Gastroesophageal sphincter (tissue), 4 donors: ENCODE results near the gene DDIT3. TPM values are rescaled to one million over a fixed set of nuclear protein-coding genes. Genes with fewer than 3 reads are reported as not detected.

ENCODE experiments used
- ATAC-seq: fragments of 150-250 bp; one replicate; pipeline ENCODE4 v1.9.1; 2016; ENCODE audit warnings: mild to moderate bottlenecking, moderate library complexity
- H3K27ac ChIP-seq, 4 donors: fragments of 200-600 bp; sonication (generic) in 3 of 4; 1 replicate in 3 of 4; 2 replicates in 1 of 4; pipeline ENCODE4 v1.5.1; 2016 to 2019
- H3K27me3 ChIP-seq: fragments of 200-600 bp; sonication (generic); one replicate; pipeline ENCODE4 v1.5.1; 2019
- H3K36me3 ChIP-seq, 2 donors: fragments of 200-600 bp; sonication (generic); one replicate each; pipeline ENCODE4 v1.5.1; 2019; ENCODE audit warnings: control low read depth in 1 of 2
- H3K4me1 ChIP-seq, 3 donors: fragments of 200-600 bp; sonication (generic); 1 replicate in 2 of 3; 2 replicates in 1 of 3; pipeline ENCODE4 v1.5.1; 2016 to 2019; ENCODE audit warnings: control low read depth in 2 of 3
- H3K4me3 ChIP-seq, 2 donors: fragments of 200-600 bp; sonication (generic); one replicate each; pipeline ENCODE4 v1.5.1; 2019; ENCODE audit warnings: mild to moderate bottlenecking in 1 of 2, moderate library complexity in 1 of 2
- H3K9me3 ChIP-seq, 3 donors: fragments of 200-600 bp; sonication (generic); one replicate each; pipeline ENCODE4 v1.5.1; 2017 to 2019; ENCODE audit warnings: control low read depth in 2 of 3
- CTCF ChIP-seq, 4 experiments: fragments of 200-600 bp in 2 of 4; fragments of 450-650 bp in 2 of 4; sonication (generic) in 1 of 4; IDR thresholded peaks; one replicate each; pipeline ENCODE4 v1.5.1; 2017 to 2019; ENCODE audit warnings: antibody characterized with exemption in 4 of 4, mild to moderate bottlenecking in 2 of 4, moderate library complexity in 2 of 4
- EP300 ChIP-seq: sonication (generic); formaldehyde crosslinking; IDR thresholded peaks from one replicate; pipeline ENCODE4 v1.6.1; 2017; ENCODE audit warnings: antibody characterized with exemption, mild to moderate bottlenecking
- POLR2A ChIP-seq, 2 donors: fragments of 450-650 bp; IDR thresholded peaks; one replicate each; pipeline ENCODE4 v1.6.1; 2017; ENCODE audit warnings: antibody characterized with exemption in 2 of 2, mild to moderate bottlenecking in 2 of 2, moderate library complexity in 1 of 2
- POLR2AphosphoS5 ChIP-seq: sonication (generic); formaldehyde crosslinking; IDR thresholded peaks from one replicate; pipeline ENCODE4 v1.6.1; 2017; ENCODE audit warnings: antibody characterized with exemption
- WGBS, 2 donors: methylation state at CpG; one replicate each; pipeline ENCODE4 v1.1.5; 2018; ENCODE audit warnings: low coverage in 1 of 2; 5-methylcytosine and 5-hydroxymethylcytosine counted together
- total RNA-seq, 4 donors: library from RNA; depleted of rRNA; stranded (reverse); fragments of >200 nt; gene quantifications; one replicate each; pipeline ENCODE4 v1.1.0, GENCODE V29; 2016

DDIT3 gene
- total RNA-seq, 4 donors from 2014 or later, result 17.7 to 41.2 (median 36.5) TPM

DNA sequence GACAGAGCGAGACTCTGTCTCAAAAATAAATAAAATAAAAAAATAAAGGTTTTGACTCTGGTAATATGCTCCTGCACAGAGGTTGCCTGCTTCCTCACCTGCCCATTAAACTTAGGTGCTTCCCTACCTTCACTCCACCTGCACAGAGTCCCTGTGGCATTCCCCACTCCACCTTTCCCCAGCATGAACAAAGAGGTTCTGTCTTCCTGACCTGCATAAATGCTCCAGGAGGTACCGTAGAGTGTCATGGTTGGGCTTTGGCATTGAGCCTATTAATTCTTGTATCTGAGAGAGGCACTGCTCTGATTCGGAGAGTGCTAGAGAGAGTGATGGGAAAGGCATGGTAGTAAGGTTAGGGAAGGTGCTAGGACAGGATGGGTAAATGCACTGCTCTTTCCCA is 46.9 kb downstream of the DDIT3 start:
- H3K27me3 ChIP-seq, result peaks cover 100% of the 10 kb centered on the region

DNA sequence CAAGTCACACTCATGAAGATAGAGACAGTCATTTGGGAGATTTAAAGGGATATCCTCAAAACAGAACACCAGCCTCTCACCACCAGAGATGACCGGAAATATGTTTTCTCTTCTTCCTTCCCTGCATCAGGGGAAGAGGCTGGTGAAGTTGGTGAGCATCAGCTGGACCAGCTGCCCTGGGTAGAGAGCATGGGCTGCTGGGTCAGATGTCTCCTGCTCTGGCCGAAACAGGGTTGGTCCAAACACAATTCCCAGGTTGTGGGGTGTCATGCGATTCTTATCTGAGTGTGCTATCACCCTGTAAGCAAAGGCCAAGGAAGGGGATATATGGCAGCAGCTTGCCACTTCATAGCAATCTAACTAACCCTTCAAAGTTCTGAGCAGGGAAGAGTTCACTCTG is 47.9 kb downstream of the DDIT3 start:
- H3K9me3 ChIP-seq, result no peaks in the 10 kb centered on the region
- H3K27ac ChIP-seq, result no peak overlapping the region
- H3K4me3 ChIP-seq, result no peak overlapping the region
- WGBS, 2 donors, result 71 to 93% methylated on average over 2 to 3 of the region's 3 CpGs
- peaks cover 0 to 17% (median 7%) of the 10 kb centered on the region in 3 donors for H3K4me1 ChIP-seq
- no peaks in the 10 kb centered on the region for H3K36me3 ChIP-seq
- peaks cover 100% of the 10 kb centered on the region for H3K27me3 ChIP-seq
- ATAC-seq, result no peak
- TF ChIP-seq POLR2A (IDR thresholded peaks at IDR 0.05), result no peak
- no peak for TF ChIP-seq EP300
- TF ChIP-seq CTCF (IDR thresholded peaks at IDR 0.05), result no peak
- no peak for TF ChIP-seq POLR2AphosphoS5

More for the DNA sequence above, 46.9 kb downstream of the DDIT3 start:
- H3K9me3 ChIP-seq, result no peaks in the 10 kb centered on the region
- no peak overlapping the region for H3K4me3 ChIP-seq
- ATAC-seq, result no peak
- 0 to 6% methylated on average over 1 to 2 of the region's 3 CpGs for WGBS, 2 donors
- H3K4me1 ChIP-seq, result peaks cover 0 to 17% (median 7%) of the 10 kb centered on the region in 3 donors
- no peaks in the 10 kb centered on the region for H3K36me3 ChIP-seq
- TF ChIP-seq POLR2AphosphoS5 (no peak), EP300 (no peak), POLR2A (IDR thresholded peaks at IDR 0.05) (no peak), CTCF (IDR thresholded peaks at IDR 0.05) (no peak)
- H3K27ac ChIP-seq, result no peak overlapping the region

DNA sequence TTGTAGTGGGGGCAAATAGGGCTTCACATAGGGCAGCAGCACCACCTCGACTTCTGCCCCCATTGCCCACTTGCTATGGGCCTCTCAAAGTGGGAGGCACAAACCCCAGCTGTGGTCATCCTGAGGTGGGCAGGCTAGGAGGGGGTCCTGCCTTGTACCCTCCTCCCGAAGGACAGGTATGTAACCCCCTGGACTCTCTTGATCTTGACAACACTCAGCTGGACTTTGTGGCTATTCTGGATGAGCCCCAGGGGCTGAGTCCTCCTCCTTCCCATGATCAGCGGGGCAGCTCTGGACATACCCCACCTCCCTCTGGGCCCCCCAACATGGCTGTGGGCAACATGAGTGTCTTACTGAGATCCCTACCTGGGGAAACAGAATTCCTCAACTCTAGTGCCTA is 48.7 kb downstream of the DDIT3 start:
- no peaks in the 10 kb centered on the region for H3K9me3 ChIP-seq
- no peaks in the 10 kb centered on the region for H3K36me3 ChIP-seq
- H3K27me3 ChIP-seq, result peaks cover 100% of the 10 kb centered on the region
- H3K27ac ChIP-seq, result no peak overlapping the region
- TF ChIP-seq EP300, result no peak
- no peak for TF ChIP-seq POLR2AphosphoS5
- TF ChIP-seq POLR2A (IDR thresholded peaks at IDR 0.05), result no peak
- no peak for TF ChIP-seq CTCF (IDR thresholded peaks at IDR 0.05)
- no peak overlapping the region for H3K4me3 ChIP-seq
- ATAC-seq, result no peak
- peaks cover 0 to 17% (median 7%) of the 10 kb centered on the region in 3 donors for H3K4me1 ChIP-seq
- 80% methylated on average over 1 of the region's 3 CpGs; no CpG with 5 or more reads in 1 of the 2 donors for WGBS, 2 donors

GRCh38 chr12:57470970-57471656 is 49.2 kb downstream of the DDIT3 start:
- no peak for TF ChIP-seq CTCF (IDR thresholded peaks at IDR 0.05)
- TF ChIP-seq POLR2AphosphoS5, result no peak
- TF ChIP-seq POLR2A (IDR thresholded peaks at IDR 0.05), result no peak
- TF ChIP-seq EP300, result no peak
- H3K4me1 ChIP-seq, result peaks cover 0 to 13% (median 7%) of the 10 kb centered on the region in 3 donors
- 86 to 100% methylated on average over 1 of the region's 4 CpGs for WGBS, 2 donors
- no peak overlapping the region for H3K4me3 ChIP-seq
- ATAC-seq, result no peak
- H3K9me3 ChIP-seq, result no peaks in the 10 kb centered on the region
- no peaks in the 10 kb centered on the region for H3K36me3 ChIP-seq
- H3K27ac ChIP-seq, result no peak overlapping the region
- H3K27me3 ChIP-seq, result peaks cover 94% of the 10 kb centered on the region

GRCh38 chr12:57470286-57470969 is 49.9 kb downstream of the DDIT3 start:
- TF ChIP-seq CTCF (IDR thresholded peaks at IDR 0.05), result no peak
- TF ChIP-seq EP300, result no peak
- no peak for TF ChIP-seq POLR2AphosphoS5
- TF ChIP-seq POLR2A (IDR thresholded peaks at IDR 0.05), result no peak
- 83% methylated on average over 1 of the region's 14 CpGs; no CpG with 5 or more reads in 1 of the 2 donors for WGBS, 2 donors
- Histone ChIP-seq H3K27me3 (peaks cover 91% of the 10 kb centered on the region), H3K4me1 (peaks cover 0 to 6% (median 4%) of the 10 kb centered on the region in 3 donors), H3K4me3 (no peak overlapping the region), H3K9me3 (no peaks in the 10 kb centered on the region), H3K36me3 (no peaks in the 10 kb centered on the region), H3K27ac (no peak overlapping the region)
- ATAC-seq, result no peak
